Tongue (tissue), 2 donors: ENCODE data around the gene MRTFA. TPM values are rescaled to one million over a fixed set of nuclear protein-coding genes. Genes with fewer than 3 reads are reported as not detected.

ENCODE experiments used
- DNase-seq: peaks from one replicate; pipeline ENCODE4 v3.0.0-alpha.2; 2015
- total RNA-seq: library from RNA; depleted of rRNA; stranded (reverse); fragments of >200 nt; gene quantifications from one replicate; pipeline ENCODE4 v1.2.3, GENCODE V29; 2014

Gene MRTFA
- total RNA-seq, 1 donor from 2014 or later: 38.7 TPM

GRCh38 chr22:40409613-40410113 lies 226.9 kb downstream of the MRTFA start:
- no peak for DNase-seq

GRCh38 chr22:40408718-40409612 lies 227.6 kb downstream of the MRTFA start:
- DNase-seq: no peak

DNA sequence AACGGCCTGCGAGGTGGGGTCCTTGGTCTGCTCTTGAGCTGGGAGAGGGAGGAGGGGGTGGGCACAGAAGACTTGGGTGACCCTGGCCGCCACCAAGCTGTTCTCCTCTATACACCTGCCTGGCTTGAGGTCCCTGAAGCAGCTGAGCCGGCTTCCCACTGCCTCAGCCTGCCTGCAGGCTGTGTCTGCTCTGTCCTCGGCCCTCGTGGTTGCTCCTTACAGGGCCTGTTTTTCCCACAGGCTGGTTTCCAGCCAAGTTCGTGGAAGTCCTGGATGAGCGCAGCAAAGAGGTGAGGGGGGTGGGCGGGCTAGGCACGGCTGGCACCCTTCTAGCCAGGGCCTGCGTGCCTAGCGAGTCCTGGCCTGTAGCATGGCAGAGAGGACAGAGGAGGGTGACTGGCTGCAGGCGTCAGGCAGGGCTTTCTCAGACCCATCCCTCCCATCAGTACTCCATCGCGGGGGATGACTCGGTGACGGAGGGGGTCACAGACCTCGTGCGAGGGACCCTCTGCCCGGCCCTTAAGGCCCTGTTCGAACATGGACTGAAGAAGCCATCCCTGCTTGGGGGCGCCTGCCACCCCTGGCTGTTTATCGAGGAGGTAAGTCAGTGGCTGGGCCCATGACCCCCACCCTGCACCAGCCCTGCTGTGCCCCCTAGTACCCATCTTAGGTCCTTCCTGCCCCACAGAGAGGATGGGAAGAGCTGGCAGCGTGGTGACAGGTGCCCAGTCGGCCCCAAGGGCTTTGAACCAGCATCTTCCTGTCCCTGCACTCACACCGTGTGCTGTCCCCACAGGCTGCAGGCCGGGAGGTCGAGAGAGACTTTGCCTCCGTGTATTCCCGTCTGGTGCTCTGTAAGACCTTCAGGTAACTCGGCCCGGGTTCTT lies 228.4 kb downstream of the MRTFA start:
- no peak for DNase-seq

DNA sequence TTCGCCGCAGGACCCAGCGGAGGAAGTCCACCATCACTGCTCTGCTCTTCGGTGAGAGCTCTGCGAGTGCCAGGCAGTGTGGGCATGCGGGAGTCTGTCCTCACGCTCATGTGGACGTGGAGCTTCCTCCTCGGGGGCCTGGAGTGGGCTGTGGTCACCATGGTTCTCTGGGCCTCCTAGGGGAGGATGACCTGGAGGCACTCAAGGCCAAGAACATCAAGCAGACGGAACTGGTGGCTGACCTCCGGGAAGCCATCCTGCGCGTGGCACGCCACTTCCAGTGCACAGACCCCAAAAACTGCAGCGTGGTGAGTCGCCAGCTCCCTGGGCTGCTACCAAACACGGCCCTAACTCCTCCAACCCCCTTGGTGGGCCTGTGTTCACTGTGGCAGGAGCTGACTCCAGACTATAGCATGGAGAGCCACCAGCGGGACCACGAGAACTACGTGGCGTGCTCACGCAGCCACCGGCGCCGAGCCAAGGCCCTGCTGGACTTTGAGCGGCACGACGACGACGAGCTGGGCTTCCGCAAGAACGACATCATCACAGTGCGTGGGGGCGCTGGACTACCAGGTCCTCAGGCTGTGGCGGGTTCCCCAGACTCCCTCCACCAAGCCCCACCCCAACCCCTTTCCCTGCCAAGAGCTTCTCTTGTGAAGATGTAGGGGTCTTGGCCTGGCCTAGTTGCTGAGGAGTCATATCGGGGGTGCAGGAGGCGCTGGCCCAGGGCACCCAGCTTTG lies 229.3 kb downstream of the MRTFA start:
- no peak for DNase-seq

DNA sequence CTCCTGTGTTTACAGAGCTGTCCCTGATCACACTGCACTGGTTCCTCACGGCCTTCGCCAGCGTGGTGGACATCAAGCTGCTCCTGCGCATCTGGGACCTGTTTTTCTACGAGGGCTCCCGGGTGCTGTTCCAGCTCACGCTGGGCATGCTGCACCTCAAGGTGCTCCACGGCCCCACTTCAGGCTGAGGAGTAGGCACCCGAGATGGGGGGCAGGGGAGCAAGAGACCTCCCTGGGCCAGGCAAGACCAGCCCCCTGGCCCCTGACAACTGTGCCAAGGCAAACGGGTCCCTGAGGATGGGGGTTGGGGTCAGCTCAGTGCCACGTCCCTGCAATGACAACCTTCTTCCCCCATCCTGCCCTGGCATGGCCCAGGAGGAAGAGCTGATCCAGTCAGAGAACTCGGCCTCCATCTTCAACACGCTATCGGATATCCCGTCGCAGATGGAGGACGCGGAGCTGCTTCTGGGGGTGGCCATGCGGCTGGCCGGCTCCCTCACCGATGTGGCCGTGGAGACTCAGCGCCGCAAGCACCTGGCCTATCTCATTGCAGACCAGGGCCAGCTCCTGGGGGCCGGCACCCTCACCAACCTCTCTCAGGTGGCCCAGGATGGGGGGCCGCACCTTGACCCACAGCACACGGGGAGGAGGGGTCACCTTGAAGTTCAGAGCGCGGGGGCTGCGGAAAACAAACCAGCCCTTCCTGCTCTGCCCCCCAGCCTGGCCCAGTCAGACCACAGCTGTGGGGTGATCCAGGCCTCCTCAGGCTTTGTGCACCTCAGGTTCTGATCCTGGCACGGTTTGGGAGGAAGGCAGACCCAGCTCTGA lies 230.2 kb downstream of the MRTFA start:
- no peak for DNase-seq

GRCh38 chr22:40405178-40406062 lies 231.1 kb downstream of the MRTFA start:
- DNase-seq: no peak

DNA sequence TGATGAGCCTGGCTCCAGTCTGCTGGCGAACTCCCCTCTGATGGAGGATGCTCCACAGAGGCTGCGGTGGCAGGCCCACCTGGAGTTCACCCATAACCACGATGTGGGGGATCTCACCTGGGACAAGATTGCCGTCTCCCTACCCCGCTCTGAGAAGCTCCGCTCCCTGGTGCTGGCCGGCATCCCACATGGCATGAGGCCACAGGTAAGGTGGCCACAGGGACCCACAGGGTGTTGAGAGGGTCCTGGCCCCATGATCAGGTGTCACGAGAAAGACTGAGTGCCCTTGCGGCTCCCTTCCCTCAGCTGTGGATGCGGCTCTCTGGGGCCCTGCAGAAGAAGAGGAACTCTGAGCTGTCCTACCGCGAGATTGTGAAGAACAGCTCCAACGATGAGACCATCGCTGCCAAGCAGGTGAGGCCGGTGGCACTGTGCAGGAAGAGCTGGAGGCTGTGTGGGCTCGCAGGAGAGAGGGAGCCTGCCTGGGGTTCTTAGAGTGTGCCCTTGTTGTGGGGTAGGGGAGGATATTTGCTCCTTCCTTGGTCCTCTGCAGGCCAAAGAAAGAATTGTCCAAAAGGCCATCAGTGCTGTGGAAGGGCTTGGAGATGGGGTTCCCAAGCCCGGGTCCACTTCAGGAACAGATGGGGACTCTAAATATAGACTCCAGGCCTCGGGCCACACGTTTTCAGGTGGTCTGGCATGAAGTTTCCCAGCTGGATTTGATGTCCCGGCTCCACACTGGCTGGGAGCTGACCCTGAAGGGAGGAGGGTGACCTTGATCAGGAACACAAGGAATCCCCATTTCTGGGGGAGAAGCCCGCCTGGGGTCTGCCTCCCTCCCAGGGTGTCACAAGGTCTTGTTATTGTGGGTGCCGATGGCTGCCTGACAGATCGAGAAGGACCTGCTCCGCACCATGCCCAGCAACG lies 232.0 kb downstream of the MRTFA start:
- DNase-seq: no peak

- no peak for DNase-seq
Measured at GRCh38 chr22:40403651-40404050, 232.9 kb downstream of the MRTFA start.

DNA sequence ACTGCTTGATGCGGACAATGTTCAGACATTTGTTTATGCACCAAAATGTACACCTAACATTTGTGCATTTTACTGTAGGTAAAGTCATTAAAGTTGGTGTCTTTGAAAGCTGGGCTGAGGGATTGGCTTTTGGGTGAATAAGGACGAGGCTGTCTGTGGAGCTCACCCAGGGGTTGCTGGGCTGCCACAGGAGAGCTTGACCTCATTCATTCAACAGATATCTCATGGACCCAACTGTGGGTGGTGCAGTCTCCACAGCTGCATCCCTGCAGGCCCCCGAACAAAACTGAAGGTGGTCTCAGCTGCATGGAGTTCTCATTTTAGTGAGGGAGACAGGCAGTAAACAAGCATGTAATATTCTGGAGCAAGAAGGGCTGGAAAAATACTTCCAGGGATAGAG lies 233.4 kb downstream of the MRTFA start:
- no peak for DNase-seq

- DNase-seq: no peak
Measured at GRCh38 chr22:40401981-40402406, 234.5 kb downstream of the MRTFA start.

- no peak for DNase-seq
Measured at GRCh38 chr22:40401532-40401931, 235.0 kb downstream of the MRTFA start.

GRCh38 chr22:40400159-40400558 lies 236.4 kb downstream of the MRTFA start:
- no peak for DNase-seq

DNA sequence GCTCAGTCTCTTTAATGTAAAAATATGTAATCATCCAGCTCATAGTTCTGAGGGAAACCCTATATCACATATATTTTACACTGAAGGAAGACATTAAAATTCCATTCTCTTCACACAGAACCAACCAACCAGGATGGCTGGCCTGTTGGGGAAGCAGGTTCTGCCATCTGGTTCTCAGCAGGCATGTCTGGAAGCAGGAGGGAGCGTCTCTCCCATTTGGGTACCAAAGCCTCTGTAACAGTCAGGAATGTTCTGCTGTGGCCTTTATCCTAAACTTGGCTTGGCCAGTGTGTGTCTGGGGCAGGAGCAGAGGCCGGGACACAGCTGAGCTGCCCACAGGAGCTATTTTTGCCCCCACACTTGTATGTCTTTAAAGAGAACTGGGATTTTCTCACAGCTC lies 236.9 kb downstream of the MRTFA start:
- DNase-seq: peak; percentile 41

DNA sequence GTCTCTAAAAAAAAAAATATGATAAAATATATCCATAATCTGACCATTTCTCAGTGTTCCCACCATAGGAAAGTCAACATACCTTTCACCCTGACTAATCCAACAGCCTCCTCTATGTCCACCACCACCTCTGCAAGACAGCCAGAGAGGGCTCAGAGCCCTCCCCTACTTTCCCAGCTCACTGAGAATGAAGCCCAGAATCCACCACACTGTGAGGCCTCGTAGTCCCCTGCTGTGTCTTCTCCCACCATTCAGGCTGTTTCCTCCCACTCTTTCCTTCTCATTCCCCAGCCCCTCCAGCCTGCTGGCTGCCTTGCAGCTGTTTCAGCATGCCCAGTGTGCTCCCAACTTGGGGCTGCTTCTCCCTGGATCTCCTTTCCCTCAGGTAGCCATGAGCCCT lies 239.1 kb downstream of the MRTFA start:
- DNase-seq: no peak

DNA sequence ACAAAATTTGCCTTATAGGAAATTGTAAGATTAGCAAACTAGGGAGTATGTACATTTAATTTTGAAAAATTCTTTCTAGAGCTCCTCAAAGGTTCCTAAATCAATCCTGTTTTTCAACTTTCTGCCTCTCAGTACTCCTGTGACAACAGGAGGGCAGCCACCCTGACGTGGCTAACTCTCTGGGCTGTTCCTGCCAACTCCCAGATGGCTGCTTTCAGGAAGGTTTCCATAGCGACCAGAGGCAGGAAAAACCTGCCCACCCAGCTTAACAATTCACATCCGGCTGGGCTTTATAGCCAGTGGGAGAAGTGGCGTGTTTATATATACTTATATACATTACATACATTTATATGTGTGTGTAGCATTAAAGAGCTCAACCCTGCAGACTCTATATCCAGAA lies 239.6 kb downstream of the MRTFA start:
- peak; percentile 84 for DNase-seq

GRCh38 chr22:40395607-40396006 lies 240.9 kb downstream of the MRTFA start:
- DNase-seq: no peak

DNA sequence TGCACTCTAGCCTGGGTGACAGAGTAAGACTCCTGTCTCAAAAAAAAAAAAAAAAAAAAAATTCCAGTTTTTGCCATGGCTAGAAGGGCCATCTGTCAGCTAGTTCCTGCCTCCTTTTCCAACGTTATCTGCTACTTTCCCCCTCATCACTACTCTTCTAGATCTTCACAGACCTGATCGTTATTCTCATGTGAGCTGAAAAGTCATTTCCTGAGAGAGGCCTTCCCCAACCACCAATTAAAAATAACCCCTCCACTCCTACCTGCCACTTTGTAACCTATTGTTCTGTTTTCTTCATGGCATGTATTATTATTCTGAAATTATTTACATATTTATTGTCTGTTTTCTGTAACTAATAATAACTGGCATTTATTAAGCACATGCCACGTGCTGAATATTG lies 241.9 kb downstream of the MRTFA start:
- DNase-seq: no peak

DNA sequence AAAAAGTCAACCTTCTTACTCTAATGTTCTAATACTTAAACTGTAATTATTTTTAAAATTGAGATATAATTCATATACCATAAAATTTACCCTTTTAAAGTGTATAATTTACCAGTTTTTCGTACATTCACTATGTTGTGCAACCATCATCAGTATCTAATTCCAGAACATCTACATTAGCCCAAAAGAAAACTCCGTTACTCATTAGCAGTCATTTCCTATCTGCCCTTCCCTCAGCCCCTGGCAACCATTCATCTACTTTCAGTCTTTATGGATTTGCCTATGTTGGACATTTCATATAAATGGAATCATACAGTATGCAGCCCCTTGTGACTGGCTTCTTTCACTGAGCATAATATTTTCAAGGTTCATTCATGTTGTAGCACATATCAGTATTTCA lies 243.9 kb downstream of the MRTFA start:
- DNase-seq: no peak

- DNase-seq: no peak
Measured at GRCh38 chr22:40391417-40391816, 245.1 kb downstream of the MRTFA start.
